Measurements from ENCODE around the gene ACP7. TPM values are rescaled to one million over a fixed set of nuclear protein-coding genes. Genes with fewer than 3 reads are reported as not detected.

The ACP7 gene
- total and polyA plus RNA-seq, 2 experiments from 2014 or later: 0.27 to 0.45 TPM

- no peak overlapping the region for H3K27ac Mint-ChIP-seq
- no peaks in the 10 kb centered on the region for H3K79me2 ChIP-seq (replicated peaks; ENCODE audit: insufficient read depth)
- no peaks in the 10 kb centered on the region for H3K36me3 ChIP-seq (ENCODE audit: insufficient read depth)
- H3K4me1 Mint-ChIP-seq: peaks cover 19% of the 10 kb centered on the region
- peak overlapping the region; percentile 96 for H3K4me2 ChIP-seq
- H3K36me3 Mint-ChIP-seq (ENCODE audit: low read depth): no peaks in the 10 kb centered on the region; the same call in 2 of the 3 replicates
- peak; percentile 72 for TF ChIP-seq EZH2 (IDR thresholded peaks at IDR 0.05; ENCODE audit: low read depth, unreplicated experiment)
- TF ChIP-seq REST (IDR thresholded peaks at IDR 0.05; ENCODE audit: unreplicated experiment): no peak
- ATAC-seq (no peak), DNase-seq (ENCODE audit: low spot score) (no peak)
- no peaks in the 10 kb centered on the region for H3F3A ChIP-seq (replicated peaks; ENCODE audit: low read depth)
- peaks cover 34% of the 10 kb centered on the region for H3K27me3 Mint-ChIP-seq (ENCODE audit: insufficient read depth, low read depth, poor library complexity)
- peaks cover 15% of the 10 kb centered on the region for H3K4me1 ChIP-seq (ENCODE audit: insufficient read depth)
- H3K4me3 ChIP-seq: peak overlapping the region; percentile 73
- no peaks in the 10 kb centered on the region for H3K9me3 Mint-ChIP-seq
- H3K4me3 Mint-ChIP-seq: peak overlapping the region; percentile 75
- peaks cover 41% of the 10 kb centered on the region for H3K27me3 ChIP-seq (ENCODE audit: insufficient read depth)
- H3K27ac ChIP-seq (ENCODE audit: low read depth): no peak overlapping the region
- no peaks in the 10 kb centered on the region for H4K20me1 ChIP-seq (replicated peaks; ENCODE audit: insufficient read depth)
- H2AFZ ChIP-seq: peak overlapping the region; percentile 100
- H3K9me2 ChIP-seq (ENCODE audit: insufficient read depth): no peaks in the 10 kb centered on the region
Observed at GRCh38 chr19:39083599-39083982, 577 bp upstream of the ACP7 start.

DNA sequence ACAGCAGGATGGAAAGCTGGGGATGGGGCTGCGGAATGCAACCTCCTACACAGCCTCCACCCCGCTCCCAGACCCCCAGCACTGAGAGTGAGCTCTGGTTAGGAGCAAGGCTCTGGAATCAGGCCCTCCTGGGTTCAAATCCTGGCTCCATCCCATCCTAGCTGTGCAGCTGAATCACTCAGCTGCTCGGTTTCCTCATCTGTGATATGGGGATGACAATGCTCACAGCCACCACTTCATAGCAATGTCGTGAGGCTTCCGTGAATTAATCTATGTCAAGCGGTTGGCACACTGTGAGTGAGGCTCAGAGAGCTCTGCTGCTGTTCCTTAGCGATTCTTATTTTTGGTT, 538 bp downstream of the ACP7 start:
- H3K27me3 ChIP-seq (ENCODE audit: insufficient read depth): peaks cover 41% of the 10 kb centered on the region
- H3K9me2 ChIP-seq (ENCODE audit: insufficient read depth): no peaks in the 10 kb centered on the region
- DNase-seq (ENCODE audit: low spot score) (no peak), ATAC-seq (no peak; the same call in 2 of the 3 replicates)
- H3K4me1 Mint-ChIP-seq: peaks cover 19% of the 10 kb centered on the region
- peak overlapping the region; percentile 86 for H3K4me2 ChIP-seq
- H3K27me3 Mint-ChIP-seq (ENCODE audit: insufficient read depth, low read depth, poor library complexity): peaks cover 34% of the 10 kb centered on the region
- H3K4me3 Mint-ChIP-seq: peak overlapping the region; percentile 75
- H3K27ac Mint-ChIP-seq: no peak overlapping the region
- no peaks in the 10 kb centered on the region for H4K20me1 ChIP-seq (replicated peaks; ENCODE audit: insufficient read depth)
- H3K4me1 ChIP-seq (ENCODE audit: insufficient read depth): peaks cover 15% of the 10 kb centered on the region
- H3K27ac ChIP-seq (ENCODE audit: low read depth): no peak overlapping the region
- no peaks in the 10 kb centered on the region for H3K9me3 Mint-ChIP-seq
- no peaks in the 10 kb centered on the region for H3K36me3 ChIP-seq (ENCODE audit: insufficient read depth)
- H2AFZ ChIP-seq: peak overlapping the region; percentile 94
- H3K36me3 Mint-ChIP-seq (ENCODE audit: low read depth): no peaks in the 10 kb centered on the region; the same call in 2 of the 3 replicates
- H3K79me2 ChIP-seq (replicated peaks; ENCODE audit: insufficient read depth): no peaks in the 10 kb centered on the region
- H3K4me3 ChIP-seq: peak overlapping the region; percentile 73
- H3F3A ChIP-seq (replicated peaks; ENCODE audit: low read depth): no peaks in the 10 kb centered on the region
- TF ChIP-seq STAT1 (IDR thresholded peaks at IDR 0.05; ENCODE audit: unreplicated experiment) (no peak), NANOG (IDR thresholded peaks at IDR 0.05; ENCODE audit: borderline replicate concordance) (no peak), ZNF462 (CRISPR knock-in tag; IDR thresholded peaks at IDR 0.05) (no peak), POLR2AphosphoS5 (IDR thresholded peaks at IDR 0.05; ENCODE audit: low read depth) (no peak), REST (IDR thresholded peaks at IDR 0.05; ENCODE audit: unreplicated experiment) (no peak), ZNF331 (CRISPR knock-in tag; IDR thresholded peaks at IDR 0.05; ENCODE audit: low read depth) (no peak)
